HG03469 (cell line): ENCODE data around the gene CCNY.
"Not testable (repeated sequence)": the region's sequence is repeated elsewhere in the genome, so short reads cannot be mapped to it uniquely, and the experiment has no call there.

Experiments used
- ATAC-seq: cut with Tn5 transposase; IDR thresholded peaks from one replicate; pipeline ENCODE4 v1.9.1; 2021; ENCODE audit warnings: mild to moderate bottlenecking, moderate library complexity, moderate number of reproducible peaks; ENCODE audit not compliant: unreplicated experiment

The CCNY gene

DNA sequence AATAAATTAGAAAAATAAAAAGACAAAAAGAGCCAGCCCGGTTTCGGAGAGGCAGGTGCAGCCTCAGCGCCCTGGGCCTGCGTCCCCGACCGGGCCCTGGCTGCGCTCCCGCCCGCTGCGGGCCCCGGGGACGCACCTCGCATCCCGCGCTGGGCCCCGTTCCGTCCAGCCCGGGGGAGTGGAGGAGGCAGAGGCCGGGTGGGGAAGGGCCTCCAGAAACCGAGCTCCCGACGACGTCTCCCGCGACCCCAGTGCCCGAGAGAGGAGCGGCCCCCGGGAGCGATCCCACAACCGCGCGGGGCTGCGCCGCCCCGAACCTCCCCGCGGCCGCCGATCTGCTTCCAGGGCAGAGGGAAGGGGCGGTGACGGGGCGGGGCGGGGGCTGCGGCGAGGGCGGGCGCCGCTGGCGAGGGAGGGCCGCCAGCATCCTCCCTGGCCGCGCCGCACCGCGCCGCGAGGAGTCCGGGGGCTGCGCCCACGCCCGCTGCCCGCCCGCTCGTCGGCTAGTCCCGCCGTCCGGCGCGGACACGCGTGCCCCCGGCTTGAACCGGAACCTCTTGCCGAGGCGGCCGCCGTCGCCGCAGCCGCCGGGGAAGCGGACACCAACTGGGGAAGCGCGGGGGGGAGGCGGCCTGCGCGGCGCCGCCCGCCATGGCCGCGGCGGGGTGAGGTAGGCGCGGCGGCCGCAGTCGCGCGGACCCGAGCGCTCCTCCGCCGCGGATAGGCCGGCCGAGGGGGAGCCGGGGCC, at the start of gene CCNY:
CCNY (plus strand) TSS at position 426 of the 748 bp plus-strand sequence. CDS start 545 bp downstream, outside the sequence.
- ATAC-seq, result peak; percentile 35

DNA sequence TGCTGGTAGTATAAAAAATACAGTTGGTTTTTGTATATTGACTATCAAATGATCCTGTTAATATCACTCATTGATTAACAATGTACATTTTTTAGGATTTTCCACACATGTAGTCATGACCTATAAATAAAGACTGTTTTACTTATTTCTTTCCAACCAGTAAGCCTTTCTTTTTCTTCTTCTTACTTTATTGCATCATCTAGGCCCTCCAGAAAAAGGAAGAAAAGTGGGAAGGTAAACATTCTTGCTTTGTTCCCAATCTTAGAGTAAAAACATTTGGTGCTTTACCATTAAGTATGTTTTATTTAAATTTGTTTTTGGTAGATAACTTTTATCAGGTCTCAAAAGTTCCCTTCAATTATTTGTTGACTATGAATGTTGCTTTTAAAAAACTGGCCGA, 47.1 kb upstream of the CCNY start:
- no peak for ATAC-seq

DNA sequence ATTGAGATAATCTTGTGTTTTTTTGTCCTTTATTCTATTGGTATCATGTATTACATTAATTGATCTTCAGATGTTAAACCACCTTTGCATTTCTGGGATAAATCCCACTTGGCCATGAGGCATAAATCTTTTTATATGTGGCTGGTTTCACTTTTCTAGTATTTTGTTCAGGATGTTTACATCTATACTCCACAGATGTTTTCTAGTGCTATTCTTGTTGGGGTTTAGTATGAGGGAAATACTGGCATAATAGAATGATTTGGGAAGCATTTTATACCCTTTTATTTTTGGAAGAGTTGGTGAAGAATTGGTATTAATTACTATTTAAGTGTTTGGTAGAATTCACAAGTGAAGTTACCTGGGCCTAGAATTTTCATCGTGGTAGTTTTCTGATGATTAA, 41.8 kb upstream of the CCNY start:
- no peak for ATAC-seq

DNA sequence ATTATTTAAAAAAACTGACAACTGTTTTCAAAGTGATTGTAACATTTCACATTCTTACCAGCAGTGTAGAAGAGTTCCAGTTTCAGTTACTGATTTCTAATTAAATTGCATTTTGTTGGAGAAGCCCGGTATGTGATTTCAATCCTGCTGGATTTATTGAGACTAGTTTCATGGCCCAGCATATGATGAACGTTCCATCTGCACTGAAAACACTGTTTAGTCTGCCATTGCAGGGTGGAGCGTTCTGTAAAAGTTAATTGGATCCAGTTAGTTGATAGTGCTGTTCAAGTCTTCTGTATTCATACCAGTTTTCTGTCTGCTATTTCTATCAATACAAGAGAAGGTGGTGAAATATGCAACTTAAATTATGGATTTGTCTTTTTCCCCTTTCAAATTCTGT, 37.3 kb upstream of the CCNY start:
- no peak for ATAC-seq

DNA sequence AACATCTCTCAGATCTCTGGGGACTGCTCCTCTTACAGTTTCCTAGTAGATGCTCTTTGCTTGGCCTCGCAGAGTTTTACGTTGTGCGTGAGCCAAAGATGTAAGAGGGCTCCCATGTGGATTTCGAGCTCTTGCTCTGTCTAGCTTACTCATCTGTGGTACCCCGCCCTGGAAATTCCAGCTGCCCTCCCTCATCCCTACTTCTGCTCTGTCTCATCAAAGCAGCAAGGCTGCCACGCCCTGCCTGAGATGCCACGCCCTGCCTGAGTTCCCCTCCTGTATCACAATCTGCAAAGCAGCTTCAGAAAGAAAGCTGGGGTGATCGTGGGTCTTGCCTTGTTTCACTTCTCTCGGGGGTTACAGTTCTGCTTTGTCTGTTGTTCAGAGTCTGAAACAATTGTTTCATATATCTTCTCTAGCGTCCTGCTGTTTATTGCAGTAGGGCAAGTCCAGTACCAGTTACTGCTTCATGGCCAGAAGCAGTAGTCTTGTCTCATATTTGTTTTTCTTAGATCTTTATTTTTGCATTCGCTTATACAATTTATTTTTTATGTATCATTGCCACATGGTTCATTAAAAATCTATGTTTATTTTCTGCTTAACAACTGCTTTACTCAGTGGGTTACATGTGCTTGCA, 36.1 kb upstream of the CCNY start:
- peak; percentile 98 for ATAC-seq

DNA sequence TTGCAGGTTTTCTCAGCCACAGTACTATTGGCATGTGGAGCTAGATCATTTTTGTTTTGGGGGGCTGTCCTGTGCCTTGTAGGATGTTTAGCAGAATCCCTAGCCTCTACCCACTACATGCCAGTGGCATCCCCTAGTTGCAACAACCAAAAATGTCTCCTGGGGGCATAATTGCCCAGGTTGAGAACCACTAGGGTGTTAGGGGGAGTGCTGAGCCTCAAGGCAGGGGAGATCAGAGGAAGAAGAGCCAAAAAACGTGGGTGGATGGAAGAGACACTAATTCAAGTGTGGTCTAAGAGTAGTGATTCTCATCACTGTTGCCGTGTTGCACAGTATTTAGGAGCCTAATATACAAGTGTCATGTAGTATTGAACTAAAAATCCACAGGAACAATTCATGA, 31.7 kb upstream of the CCNY start:
- ATAC-seq, result no peak

DNA sequence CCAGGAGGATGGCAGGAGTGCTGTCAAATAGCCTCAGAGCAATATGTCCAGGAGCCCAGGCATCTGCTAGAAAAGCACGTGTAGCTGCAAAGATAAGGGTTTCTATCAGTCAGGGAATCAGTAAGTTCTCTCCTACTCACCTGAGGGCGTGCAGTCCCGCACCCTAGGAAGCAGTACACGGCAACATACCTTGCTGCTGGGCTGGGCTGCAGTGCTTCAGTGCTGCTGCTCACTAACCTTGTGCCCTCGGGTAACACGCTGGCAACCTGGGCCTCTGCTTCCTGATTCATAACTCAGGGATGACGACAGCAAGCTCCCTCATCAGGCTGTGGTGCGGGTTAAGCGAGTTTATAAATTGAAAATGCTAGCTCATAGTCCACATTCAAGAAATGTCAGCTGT, 29.5 kb upstream of the CCNY start:
- ATAC-seq, result no peak

DNA sequence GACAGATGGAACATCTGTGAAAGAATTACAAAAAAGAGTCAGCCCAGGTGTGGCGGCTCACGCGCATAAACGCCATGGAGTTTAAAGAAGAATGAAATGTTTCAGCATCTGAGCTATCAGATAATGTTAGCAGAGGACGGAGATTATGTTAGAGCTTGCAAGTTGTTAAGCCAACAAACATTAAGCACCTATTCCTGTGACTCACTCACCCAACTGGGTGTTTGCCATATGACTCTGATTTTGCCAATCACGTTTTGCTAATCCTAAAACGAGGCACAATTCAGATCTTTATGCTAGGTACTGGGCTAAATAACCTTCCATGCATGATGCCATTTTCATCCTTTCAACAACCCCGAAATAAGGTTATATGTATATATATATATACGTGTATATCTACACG, 29.0 kb upstream of the CCNY start:
- ATAC-seq, result no peak

DNA sequence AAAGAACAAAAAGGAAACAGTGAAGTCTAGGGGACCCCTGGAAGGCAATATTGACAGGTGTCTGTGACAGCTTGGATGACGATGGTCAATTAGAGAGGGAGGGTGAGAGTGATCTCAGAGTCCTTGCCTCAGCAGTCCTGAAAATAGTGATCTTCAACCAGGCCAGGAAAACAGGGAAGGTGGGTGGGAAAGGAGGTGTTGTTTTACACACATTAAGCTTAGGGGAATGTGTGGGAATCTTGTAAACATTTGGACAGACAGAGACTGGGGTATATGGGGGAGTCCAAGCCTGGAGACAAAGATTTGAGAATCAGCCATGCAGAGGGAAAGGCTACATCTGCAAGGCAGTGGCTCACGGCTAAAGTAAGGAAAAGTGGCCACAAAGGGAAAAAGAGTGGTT, 27.5 kb upstream of the CCNY start:
- no peak for ATAC-seq

DNA sequence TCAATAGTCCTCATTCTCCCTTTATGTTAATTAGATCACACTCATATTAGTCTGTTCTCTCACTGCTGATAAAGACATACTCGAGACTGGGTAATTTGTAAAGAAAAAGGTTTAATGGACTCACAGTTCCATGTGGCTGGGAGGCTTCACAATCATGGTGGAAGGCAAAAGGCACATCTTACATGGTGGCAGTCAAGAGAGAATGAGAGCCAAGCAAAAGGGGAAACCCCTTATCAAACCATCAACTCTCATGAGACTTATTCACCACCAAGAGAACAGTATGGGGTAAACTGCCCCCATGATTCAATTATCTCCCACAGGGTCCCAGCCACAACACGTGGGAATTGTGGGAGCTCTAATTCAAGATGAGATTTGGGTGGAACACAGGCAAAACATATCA, 22.2 kb upstream of the CCNY start:
- ATAC-seq, result not testable (repeated sequence)

DNA sequence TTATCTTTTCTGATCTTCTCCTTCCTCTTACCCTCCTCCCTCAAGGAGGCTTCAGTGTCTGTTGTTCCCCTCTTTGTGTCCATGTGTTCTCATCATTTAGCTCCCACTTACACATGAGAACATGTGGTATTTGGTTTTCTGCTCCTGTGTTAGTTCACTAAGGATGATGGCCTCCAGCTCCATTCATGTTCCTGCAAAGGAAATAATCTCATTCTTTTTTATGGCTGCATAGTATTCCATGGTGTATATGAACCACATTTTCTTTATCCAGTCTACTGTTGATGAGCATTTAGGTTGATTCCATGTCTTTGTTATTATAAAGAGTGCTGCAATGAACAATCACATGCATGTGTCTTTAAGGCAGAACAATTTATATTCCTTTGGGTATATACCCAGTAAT, 21.1 kb upstream of the CCNY start:
- not testable (repeated sequence) for ATAC-seq

DNA sequence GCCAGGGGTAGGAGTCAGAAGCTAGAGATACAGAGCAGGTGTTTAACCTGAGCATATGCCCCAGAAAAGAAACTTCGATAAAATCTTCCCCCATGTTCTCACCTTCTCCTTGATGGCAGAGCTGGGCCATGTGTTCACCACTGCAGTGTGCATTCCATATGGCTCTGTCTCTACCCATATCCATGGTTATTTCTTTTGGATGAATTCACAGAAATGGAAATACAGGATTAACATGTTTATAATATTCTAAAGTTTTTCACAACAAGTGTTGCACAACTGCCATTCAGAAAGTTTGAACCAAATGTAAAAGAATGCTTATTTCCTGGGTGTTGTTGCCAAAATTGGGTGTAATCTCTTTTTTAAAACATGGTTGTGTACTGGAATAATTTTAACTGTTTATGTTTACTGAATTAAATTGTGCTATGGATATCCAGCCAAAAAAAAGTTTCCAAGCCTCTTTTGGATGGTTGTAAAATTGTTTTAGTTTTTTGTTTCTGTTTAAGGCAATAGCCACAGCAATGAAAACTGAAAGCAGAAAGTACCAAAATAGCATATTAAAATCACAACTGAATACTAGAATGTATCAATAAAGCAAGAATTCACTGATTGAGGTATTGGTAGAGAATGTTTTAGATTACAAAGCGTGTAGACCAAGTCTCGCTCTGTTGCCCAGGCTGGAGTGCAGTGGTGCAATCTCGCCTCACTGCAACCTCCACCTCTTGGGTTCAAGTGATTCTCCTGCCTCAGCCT, 19.9 kb upstream of the CCNY start:
- no peak for ATAC-seq

DNA sequence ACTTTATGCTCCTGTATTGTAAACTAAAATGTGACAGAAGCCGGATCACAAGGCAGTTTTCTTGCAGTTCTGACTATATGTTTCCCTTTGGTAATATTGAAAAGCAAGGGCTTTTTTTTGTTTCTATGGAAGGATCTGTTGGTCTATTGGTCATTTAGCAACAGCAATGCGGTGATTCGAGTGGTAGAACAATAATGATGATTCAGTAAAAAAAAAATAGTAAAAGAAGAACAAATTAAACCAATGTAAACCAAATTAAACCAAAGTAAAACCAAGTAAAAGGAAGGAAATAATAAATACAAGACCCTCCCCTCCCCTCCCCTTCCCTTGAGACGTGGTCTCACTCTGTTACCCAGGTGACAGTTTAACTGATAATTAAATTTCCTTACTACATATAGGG, 17.8 kb upstream of the CCNY start:
- ATAC-seq, result no peak

DNA sequence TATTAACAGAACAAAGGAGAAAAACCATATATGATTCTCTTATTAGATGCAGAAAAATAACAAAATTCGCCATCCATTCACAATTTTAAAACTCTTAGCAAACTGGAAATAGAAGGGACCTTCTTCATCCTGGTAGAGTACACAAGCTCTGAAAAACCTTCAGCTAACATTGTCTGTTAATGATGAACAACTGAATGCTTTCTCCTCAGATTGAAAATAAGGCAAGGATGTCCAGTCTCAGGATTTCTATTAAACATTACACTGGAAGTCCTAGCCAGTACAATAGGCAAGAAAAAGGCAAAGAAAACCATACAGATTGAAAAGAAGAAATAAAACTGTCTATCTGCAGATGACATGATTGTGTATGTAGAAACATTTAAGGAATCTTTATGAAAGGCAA, 16.0 kb upstream of the CCNY start:
- no peak for ATAC-seq

DNA sequence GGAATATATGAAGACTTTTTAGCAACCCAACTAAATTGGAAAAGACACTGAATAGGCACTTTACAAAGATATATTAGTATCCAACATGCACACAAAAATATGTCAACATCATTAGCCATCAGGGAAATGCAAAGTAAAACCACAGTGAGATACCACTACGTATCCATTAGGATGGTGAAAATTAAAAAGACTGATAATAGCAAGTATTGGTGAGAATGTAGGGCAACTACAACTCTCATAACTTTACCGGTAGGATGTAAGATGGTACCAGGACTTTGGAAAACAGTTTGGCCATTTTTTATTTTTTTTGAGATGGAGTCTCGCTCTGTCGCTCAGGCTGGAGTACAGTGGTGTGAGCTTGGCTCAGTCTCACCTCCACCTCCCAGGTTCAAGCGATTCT, 13.7 kb upstream of the CCNY start:
- ATAC-seq, result no peak

DNA sequence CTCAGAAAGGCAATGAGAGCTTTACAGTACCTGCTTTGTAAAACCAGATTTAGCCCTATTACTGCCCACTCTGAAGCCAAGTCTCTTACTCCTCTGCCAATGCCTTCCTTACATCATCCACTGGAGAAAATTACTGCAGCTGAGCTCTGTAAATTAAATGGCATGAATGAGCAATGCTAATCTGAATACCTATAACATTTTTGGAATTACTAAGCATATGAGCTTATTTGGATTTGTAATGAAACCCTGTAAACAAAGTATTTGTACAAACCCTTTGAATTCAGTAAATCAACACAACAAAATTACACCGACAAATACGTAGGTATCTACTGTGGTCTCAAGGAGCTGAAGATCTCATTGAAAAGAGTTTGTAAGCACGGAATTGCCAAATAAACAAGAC, 12.1 kb upstream of the CCNY start:
- ATAC-seq, result no peak

DNA sequence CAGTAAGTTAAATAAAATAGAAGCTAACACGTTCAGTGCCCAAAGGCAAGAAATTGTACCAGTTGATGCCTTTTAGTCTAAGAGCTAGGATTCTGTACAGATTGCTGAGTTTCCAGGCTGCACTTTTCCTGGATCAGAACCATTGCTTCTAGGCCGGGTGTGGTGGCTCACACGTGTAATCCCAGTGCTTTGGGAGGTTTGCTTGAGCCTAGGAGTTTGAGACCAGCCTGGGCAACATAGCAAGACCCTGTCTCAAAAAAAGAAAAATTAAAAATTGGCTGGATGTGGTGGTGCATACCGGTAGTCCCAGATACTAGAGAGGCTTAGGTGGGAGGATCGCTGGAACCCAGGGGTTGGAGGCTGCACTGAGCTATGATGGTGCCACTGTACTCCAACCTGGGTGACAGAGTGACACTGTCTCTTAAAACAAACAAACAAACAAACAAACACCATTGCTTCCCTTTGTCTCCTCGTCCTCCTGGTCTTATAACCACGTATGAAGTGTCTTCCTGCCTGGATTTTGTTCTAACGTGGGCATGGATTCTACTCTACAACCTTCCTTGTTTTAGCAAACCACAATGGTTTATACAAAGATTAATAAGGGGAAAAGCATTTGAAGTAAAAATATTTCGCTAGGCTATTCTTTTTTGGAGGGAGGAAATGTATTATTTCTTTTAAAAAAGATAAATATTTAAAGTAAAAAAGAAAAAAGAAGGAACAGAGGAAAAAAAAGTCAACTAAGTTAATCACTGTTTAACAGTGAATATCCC, 9.7 kb upstream of the CCNY start:
- ATAC-seq, result no peak

DNA sequence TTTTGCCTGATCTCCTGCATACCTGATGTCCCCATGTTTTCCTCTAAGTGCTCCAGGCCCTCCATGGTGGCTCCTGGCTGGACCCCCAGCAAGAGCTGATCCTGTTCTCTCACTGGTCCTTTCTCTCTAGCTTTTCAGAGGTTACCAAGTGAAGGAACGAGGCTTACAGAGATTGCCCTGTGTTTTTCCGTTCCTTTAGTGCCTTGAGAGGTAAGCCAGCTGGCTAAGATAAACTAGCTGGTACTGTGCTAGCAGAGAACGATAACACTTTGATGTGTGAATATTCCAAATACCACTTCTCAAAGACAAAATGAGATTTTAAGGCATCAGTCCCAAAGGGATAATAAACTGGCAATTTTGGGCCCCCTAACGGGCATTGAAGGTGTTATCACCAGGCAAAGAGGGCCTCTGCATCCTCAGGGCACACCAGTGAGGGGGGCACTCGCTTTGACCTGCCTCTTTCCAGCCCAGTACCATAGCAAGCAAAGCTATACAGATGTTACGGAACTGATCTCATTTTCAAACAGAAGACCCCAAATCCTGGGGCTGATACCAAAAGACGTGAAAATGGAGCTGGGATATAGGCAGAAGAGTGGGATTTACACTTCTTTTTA, 8.4 kb upstream of the CCNY start:
- no peak for ATAC-seq

DNA sequence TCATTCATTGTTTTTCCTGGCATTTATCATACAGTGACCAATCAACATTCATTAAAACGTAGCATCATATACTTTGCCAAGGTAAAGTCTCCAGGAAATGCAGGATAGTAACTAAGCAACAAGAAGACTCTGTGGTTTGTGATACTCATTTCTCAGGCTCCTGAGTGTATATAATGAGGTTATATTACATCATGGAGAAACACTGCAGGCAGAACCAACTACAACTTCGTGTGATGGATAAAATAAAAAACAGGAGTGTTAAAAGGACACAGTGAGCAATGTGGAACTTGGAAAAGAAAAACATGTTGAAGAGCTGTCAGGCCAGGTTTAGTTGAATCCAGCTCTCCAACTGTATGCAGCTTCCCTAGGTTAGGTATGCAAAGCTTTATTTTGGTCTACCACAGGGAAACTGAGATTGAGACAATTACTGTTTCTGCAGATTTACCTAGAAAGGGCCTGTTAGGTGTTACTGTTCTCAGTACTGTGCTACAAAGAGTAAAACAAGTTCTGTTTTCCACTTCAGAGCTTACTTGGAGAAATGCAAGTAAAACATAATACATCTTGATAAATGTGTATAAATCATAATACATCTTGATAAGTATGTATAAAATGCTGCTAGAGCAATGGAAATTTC, 7.8 kb upstream of the CCNY start:
- no peak for ATAC-seq

DNA sequence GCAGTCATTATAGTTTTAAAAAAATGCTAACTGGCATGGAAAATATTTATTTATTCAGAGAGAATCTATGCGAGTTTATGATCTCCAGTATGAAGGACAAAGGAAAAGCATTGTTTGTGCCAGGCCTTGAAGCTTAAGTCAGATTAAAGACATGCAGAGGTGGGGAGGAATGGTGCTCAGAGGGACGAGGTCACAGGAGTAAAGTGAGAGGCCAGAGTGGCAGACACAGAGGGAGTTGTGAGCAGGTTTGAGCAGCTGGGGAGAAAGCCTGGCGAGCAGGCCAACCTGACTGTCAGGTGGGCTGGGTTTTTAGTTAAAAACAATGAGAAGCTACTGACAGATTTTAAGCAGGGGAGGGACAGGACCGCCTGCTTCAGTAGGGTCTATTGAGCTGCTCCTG, 6.8 kb upstream of the CCNY start:
- no peak for ATAC-seq
